HL-60 (cell line): ENCODE results near the gene ELAC2.

Source experiments
- POLR2AphosphoS5 ChIP-seq: IDR thresholded peaks from 2 replicates; pipeline ENCODE4 v1.6.1; 2012; ENCODE audit warnings: low read depth
- SPI1 ChIP-seq: IDR thresholded peaks from 2 replicates; pipeline ENCODE4 v1.6.1; 2012; ENCODE audit warnings: low read depth, mild to moderate bottlenecking, borderline replicate concordance
- TF ChIP-seq, protein P1 (sequence below): IDR thresholded peaks from one replicate; pipeline ENCODE4 v1.5.1; 2011; ENCODE audit warnings: low read length, control low read depth, inconsistent platforms; ENCODE audit not compliant: insufficient read depth
- TF ChIP-seq, protein P2 (sequence below): IDR thresholded peaks from 2 replicates; pipeline ENCODE4 v1.6.1; 2012; ENCODE audit warnings: low read depth; ENCODE audit not compliant: insufficient replicate concordance

DNA sequence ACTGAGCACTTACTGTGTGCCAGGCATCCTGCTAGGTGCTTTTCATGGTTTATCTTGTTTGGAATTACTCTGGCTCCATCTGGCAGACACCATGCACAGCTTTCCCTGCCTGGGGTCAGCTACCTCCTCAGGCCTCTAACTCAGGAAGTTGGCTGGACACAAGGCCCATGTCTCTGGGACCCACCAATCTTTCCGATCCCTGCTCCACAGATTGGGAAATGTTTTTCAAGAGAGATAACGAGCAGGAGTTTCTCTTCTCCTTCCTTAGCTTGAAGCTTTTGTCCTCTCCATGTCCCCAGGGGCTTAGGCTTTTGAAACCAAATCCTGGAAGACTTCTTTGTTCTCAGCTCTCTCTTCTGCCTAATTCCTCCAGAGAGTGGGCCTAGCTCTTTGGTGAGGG is 11.5 kb upstream of the ELAC2 start:
- TF ChIP-seq, protein P1, sequence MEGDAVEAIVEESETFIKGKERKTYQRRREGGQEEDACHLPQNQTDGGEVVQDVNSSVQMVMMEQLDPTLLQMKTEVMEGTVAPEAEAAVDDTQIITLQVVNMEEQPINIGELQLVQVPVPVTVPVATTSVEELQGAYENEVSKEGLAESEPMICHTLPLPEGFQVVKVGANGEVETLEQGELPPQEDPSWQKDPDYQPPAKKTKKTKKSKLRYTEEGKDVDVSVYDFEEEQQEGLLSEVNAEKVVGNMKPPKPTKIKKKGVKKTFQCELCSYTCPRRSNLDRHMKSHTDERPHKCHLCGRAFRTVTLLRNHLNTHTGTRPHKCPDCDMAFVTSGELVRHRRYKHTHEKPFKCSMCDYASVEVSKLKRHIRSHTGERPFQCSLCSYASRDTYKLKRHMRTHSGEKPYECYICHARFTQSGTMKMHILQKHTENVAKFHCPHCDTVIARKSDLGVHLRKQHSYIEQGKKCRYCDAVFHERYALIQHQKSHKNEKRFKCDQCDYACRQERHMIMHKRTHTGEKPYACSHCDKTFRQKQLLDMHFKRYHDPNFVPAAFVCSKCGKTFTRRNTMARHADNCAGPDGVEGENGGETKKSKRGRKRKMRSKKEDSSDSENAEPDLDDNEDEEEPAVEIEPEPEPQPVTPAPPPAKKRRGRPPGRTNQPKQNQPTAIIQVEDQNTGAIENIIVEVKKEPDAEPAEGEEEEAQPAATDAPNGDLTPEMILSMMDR = no peak
- no peak for TF ChIP-seq POLR2AphosphoS5
- TF ChIP-seq SPI1 = no peak
- TF ChIP-seq, protein P2, sequence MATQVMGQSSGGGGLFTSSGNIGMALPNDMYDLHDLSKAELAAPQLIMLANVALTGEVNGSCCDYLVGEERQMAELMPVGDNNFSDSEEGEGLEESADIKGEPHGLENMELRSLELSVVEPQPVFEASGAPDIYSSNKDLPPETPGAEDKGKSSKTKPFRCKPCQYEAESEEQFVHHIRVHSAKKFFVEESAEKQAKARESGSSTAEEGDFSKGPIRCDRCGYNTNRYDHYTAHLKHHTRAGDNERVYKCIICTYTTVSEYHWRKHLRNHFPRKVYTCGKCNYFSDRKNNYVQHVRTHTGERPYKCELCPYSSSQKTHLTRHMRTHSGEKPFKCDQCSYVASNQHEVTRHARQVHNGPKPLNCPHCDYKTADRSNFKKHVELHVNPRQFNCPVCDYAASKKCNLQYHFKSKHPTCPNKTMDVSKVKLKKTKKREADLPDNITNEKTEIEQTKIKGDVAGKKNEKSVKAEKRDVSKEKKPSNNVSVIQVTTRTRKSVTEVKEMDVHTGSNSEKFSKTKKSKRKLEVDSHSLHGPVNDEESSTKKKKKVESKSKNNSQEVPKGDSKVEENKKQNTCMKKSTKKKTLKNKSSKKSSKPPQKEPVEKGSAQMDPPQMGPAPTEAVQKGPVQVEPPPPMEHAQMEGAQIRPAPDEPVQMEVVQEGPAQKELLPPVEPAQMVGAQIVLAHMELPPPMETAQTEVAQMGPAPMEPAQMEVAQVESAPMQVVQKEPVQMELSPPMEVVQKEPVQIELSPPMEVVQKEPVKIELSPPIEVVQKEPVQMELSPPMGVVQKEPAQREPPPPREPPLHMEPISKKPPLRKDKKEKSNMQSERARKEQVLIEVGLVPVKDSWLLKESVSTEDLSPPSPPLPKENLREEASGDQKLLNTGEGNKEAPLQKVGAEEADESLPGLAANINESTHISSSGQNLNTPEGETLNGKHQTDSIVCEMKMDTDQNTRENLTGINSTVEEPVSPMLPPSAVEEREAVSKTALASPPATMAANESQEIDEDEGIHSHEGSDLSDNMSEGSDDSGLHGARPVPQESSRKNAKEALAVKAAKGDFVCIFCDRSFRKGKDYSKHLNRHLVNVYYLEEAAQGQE = no peak
